ENCODE results near the gene CHD6. TPM values are rescaled to one million over a fixed set of nuclear protein-coding genes. Genes with fewer than 3 reads are reported as not detected.

Gene CHD6
- polyA plus RNA-seq, 1 donor (not counting 4 experiments of a cell fraction or from before 2014, with no cell fraction given): 6.8 TPM

GRCh38 chr20:41607791-41608190 lies 10.4 kb downstream of the CHD6 start:
- H3K27ac ChIP-seq (ENCODE audit: control insufficient read depth, insufficient read depth, low read length): no peak overlapping the region
- no peaks in the 10 kb centered on the region for H3K9me1 ChIP-seq (ENCODE audit: control insufficient read depth, extremely low read depth, insufficient read depth, low read length)
- no peaks in the 10 kb centered on the region for H3K36me3 ChIP-seq (ENCODE audit: control insufficient read depth in 2 of 2, extremely low read depth in 1 of 2, insufficient read depth in 2 of 2, low read length in 2 of 2)
- H3K4me1 ChIP-seq (ENCODE audit: control insufficient read depth, extremely low read depth, insufficient read depth, low read length): no peaks in the 10 kb centered on the region
- dilution Hi-C loops (cut with MboI; ENCODE audit: extremely low pct_ligation_motif_present, low sequenced_read_pairs): no loop called here
- H2AFZ ChIP-seq (ENCODE audit: control insufficient read depth, low read length): no peak overlapping the region
- no peak overlapping the region for H3K4me3 ChIP-seq (ENCODE audit: control insufficient read depth in 2 of 3, extremely low read depth in 1 of 3, insufficient read depth in 2 of 3, low read depth in 1 of 3, low read length in 3 of 3)
- FAIRE-seq (no peak), DNase-seq (ENCODE audit: low read depth, low spot score) (no peak)
- no peak overlapping the region for H3K9ac ChIP-seq (ENCODE audit: control insufficient read depth, extremely low read depth, insufficient read depth, low read length)
- peaks cover 46% of the 10 kb centered on the region for H3K79me2 ChIP-seq (ENCODE audit: control insufficient read depth, insufficient read depth, low read length)
- TF ChIP-seq CTCF (optimal IDR thresholded peaks at IDR 0.05 in 1 of 3, IDR thresholded peaks at IDR 0.05 in 1 of 3, conservative IDR thresholded peaks at IDR 0.05 in 1 of 3; ENCODE audit: extremely low read depth in 1 of 3, insufficient read depth in 2 of 3, low read length in 3 of 3) (no peak), EZH2 (IDR thresholded peaks at IDR 0.05; ENCODE audit: low read length) (no peak)
- no peaks in the 10 kb centered on the region for H3K27me3 ChIP-seq (ENCODE audit: control insufficient read depth, extremely low read depth, insufficient read depth, low read length)
- no peaks in the 10 kb centered on the region for H4K20me1 ChIP-seq (ENCODE audit: control insufficient read depth, extremely low read depth, insufficient read depth, low read length)
- no peak overlapping the region for H3K4me2 ChIP-seq (ENCODE audit: control insufficient read depth, extremely low read depth, insufficient read depth, low read depth, low read length)
- no peaks in the 10 kb centered on the region for H3K9me3 ChIP-seq (ENCODE audit: control insufficient read depth, low read depth, low read length)

GRCh38 chr20:41604002-41604401 lies 14.2 kb downstream of the CHD6 start:
- H3K9me3 ChIP-seq (ENCODE audit: control insufficient read depth, low read depth, low read length): peaks cover 10% of the 10 kb centered on the region
- H3K4me2 ChIP-seq (ENCODE audit: control insufficient read depth, extremely low read depth, insufficient read depth, low read depth, low read length): no peak overlapping the region
- peaks cover 45% of the 10 kb centered on the region for H3K79me2 ChIP-seq (ENCODE audit: control insufficient read depth, insufficient read depth, low read length)
- H4K20me1 ChIP-seq (ENCODE audit: control insufficient read depth, extremely low read depth, insufficient read depth, low read length): no peaks in the 10 kb centered on the region
- H3K36me3 ChIP-seq (ENCODE audit: control insufficient read depth in 2 of 2, extremely low read depth in 1 of 2, insufficient read depth in 2 of 2, low read length in 2 of 2): no peaks in the 10 kb centered on the region
- H3K27me3 ChIP-seq (ENCODE audit: control insufficient read depth, extremely low read depth, insufficient read depth, low read length): no peaks in the 10 kb centered on the region
- H3K4me1 ChIP-seq (ENCODE audit: control insufficient read depth, extremely low read depth, insufficient read depth, low read length): no peaks in the 10 kb centered on the region
- no peak overlapping the region for H2AFZ ChIP-seq (ENCODE audit: control insufficient read depth, low read length)
- H3K9me1 ChIP-seq (ENCODE audit: control insufficient read depth, extremely low read depth, insufficient read depth, low read length): no peaks in the 10 kb centered on the region
- no peak for DNase-seq (ENCODE audit: low read depth, low spot score)
- FAIRE-seq: no peak
- TF ChIP-seq CTCF (optimal IDR thresholded peaks at IDR 0.05 in 1 of 3, IDR thresholded peaks at IDR 0.05 in 1 of 3, conservative IDR thresholded peaks at IDR 0.05 in 1 of 3; ENCODE audit: extremely low read depth in 1 of 3, insufficient read depth in 2 of 3, low read length in 3 of 3) (peak; percentile 12 to 34 (median 28)), EZH2 (IDR thresholded peaks at IDR 0.05; ENCODE audit: low read length) (no peak)
- H3K27ac ChIP-seq (ENCODE audit: control insufficient read depth, insufficient read depth, low read length): no peak overlapping the region
- no peak overlapping the region for H3K4me3 ChIP-seq (ENCODE audit: control insufficient read depth in 2 of 3, extremely low read depth in 1 of 3, insufficient read depth in 2 of 3, low read depth in 1 of 3, low read length in 3 of 3)
- dilution Hi-C loops (cut with MboI; ENCODE audit: extremely low pct_ligation_motif_present, low sequenced_read_pairs): no loop called here
- H3K9ac ChIP-seq (ENCODE audit: control insufficient read depth, extremely low read depth, insufficient read depth, low read length): no peak overlapping the region

All from keratinocyte (primary cell).